Upper lobe of left lung (tissue), 6 donors: ENCODE results near the gene BRAF. TPM values are rescaled to one million over a fixed set of nuclear protein-coding genes. Genes with fewer than 3 reads are reported as not detected.
"Not testable (repeated sequence)": the region's sequence is repeated elsewhere in the genome, so short reads cannot be mapped to it uniquely, and the experiment has no call there.

ENCODE experiments used
- ATAC-seq, 2 donors: fragments of 200-7000 bp; cut with Tn5 transposase; one replicate each; pipeline ENCODE4 v1.9.1; 2022; ENCODE audit warnings: mild to moderate bottlenecking in 2 of 2, moderate library complexity in 2 of 2; ENCODE audit not compliant: low FRiP score in 2 of 2
- DNase-seq, 2 donors: peaks; one replicate each; pipeline ENCODE4 v3.0.0-alpha.2; 2019 to 2020
- H3K27ac ChIP-seq, 4 donors: fragments of 200-600 bp; sonication (generic); one replicate each; pipeline ENCODE4 v1.5.1; 2016 to 2019
- H3K27me3 ChIP-seq, 4 donors: fragments of 200-600 bp; sonication (generic); one replicate each; pipeline ENCODE4 v1.5.1; 2017 to 2019
- H3K36me3 ChIP-seq, 4 donors: fragments of 200-600 bp; sonication (generic); one replicate each; pipeline ENCODE4 v1.5.1; 2016 to 2019
- H3K4me1 ChIP-seq, 4 donors: fragments of 200-600 bp; sonication (generic); one replicate each; pipeline ENCODE4 v1.5.1; 2018 to 2019
- H3K4me3 ChIP-seq, 4 donors: fragments of 200-600 bp; sonication (generic); one replicate each; pipeline ENCODE4 v1.5.1; 2017 to 2019; ENCODE audit warnings: mild to moderate bottlenecking in 2 of 4, moderate library complexity in 1 of 4
- H3K9me3 ChIP-seq, 4 donors: fragments of 200-600 bp; sonication (generic); one replicate each; pipeline ENCODE4 v1.5.1; 2018 to 2019
- CTCF ChIP-seq, 6 experiments: fragments of 450-650 bp in 4 of 6; fragments of 200-600 bp in 2 of 6; sonication (generic) in 2 of 6; IDR thresholded peaks; one replicate each; pipeline ENCODE4 v1.5.1; 2016 to 2019; ENCODE audit warnings: antibody characterized with exemption in 6 of 6
- EP300 ChIP-seq, 4 donors: sonication (generic); formaldehyde crosslinking; IDR thresholded peaks; one replicate each; pipeline ENCODE4 v1.5.1; 2017; ENCODE audit warnings: antibody characterized with exemption in 4 of 4, control low read depth in 2 of 4
- POLR2A ChIP-seq, 4 donors: fragments of 450-650 bp; IDR thresholded peaks; one replicate each; pipeline ENCODE4 v1.5.1; 2016 to 2017; ENCODE audit warnings: antibody characterized with exemption in 4 of 4, mild to moderate bottlenecking in 2 of 4
- POLR2AphosphoS5 ChIP-seq, 2 donors: sonication (generic); formaldehyde crosslinking; IDR thresholded peaks; one replicate each; pipeline ENCODE4 v1.5.1; 2017; ENCODE audit warnings: antibody characterized with exemption in 2 of 2
- WGBS, 2 donors: methylation state at CpG; one replicate each; pipeline ENCODE4 v1.1.5; 2017 to 2018; 5-methylcytosine and 5-hydroxymethylcytosine counted together
- total RNA-seq, 6 donors: library from RNA; depleted of rRNA in 4 of 6; stranded (reverse); fragments of >200 nt in 4 of 6; gene quantifications; one replicate each; pipeline versions ENCODE4 v1.1.0 to v1.2.1, GENCODE V29; 2016 to 2021
- donor health status: DM: no; HTN: no; CAD: no; lungs with moderate emphysema.
- donor health status: DM: no; HTN: yes; CAD: no; lungs with severe emphysema.

BRAF gene
- total RNA-seq, 6 donors from 2014 or later: 31.1 to 106 (median 46.0) TPM

- WGBS, 2 donors: 64 to 73% methylated on average over 5 of the region's 5 CpGs
- Histone ChIP-seq H3K27ac (no peak overlapping the region), H3K4me3 (no peak overlapping the region), H3K4me1 (no peaks in the 10 kb centered on the region), H3K27me3 (no peaks in the 10 kb centered on the region), H3K9me3 (no peaks in the 10 kb centered on the region), H3K36me3 (no peaks in the 10 kb centered on the region)
- DNase-seq (no peak), ATAC-seq (no peak)
- no peak for TF ChIP-seq POLR2A (IDR thresholded peaks at IDR 0.05)
- no peak for TF ChIP-seq EP300 (IDR thresholded peaks at IDR 0.05)
- no peak for TF ChIP-seq CTCF (IDR thresholded peaks at IDR 0.05)
- TF ChIP-seq POLR2AphosphoS5 (IDR thresholded peaks at IDR 0.05): no peak
Measured at GRCh38 chr7:140966561-140967233, 42.0 kb upstream of the BRAF start.

GRCh38 chr7:140961117-140961516 lies 36.4 kb upstream of the BRAF start:
- Histone ChIP-seq H3K9me3 (no peaks in the 10 kb centered on the region), H3K4me1 (no peaks in the 10 kb centered on the region), H3K4me3 (no peak overlapping the region), H3K27ac (no peak overlapping the region), H3K36me3 (no peaks in the 10 kb centered on the region), H3K27me3 (no peaks in the 10 kb centered on the region)
- WGBS, 2 donors: 94 to 98% methylated on average over 4 of the region's 4 CpGs
- TF ChIP-seq POLR2A (IDR thresholded peaks at IDR 0.05) (no peak), CTCF (IDR thresholded peaks at IDR 0.05) (no peak)
- ATAC-seq (no peak), DNase-seq (no peak)

GRCh38 chr7:140956997-140957396 lies 32.3 kb upstream of the BRAF start:
- H3K36me3 ChIP-seq: not testable (repeated sequence)
- WGBS, 2 donors: 88 to 96% methylated on average over 1 to 25 of the region's 25 CpGs

GRCh38 chr7:140945940-140946339 lies 21.2 kb upstream of the BRAF start:
- H3K27ac ChIP-seq: no peak overlapping the region
- H3K27me3 ChIP-seq: no peaks in the 10 kb centered on the region
- no peaks in the 10 kb centered on the region for H3K36me3 ChIP-seq
- DNase-seq: no peak
- TF ChIP-seq CTCF (IDR thresholded peaks at IDR 0.05) (no peak), EP300 (IDR thresholded peaks at IDR 0.05) (no peak), POLR2A (IDR thresholded peaks at IDR 0.05) (no peak), POLR2AphosphoS5 (IDR thresholded peaks at IDR 0.05) (no peak)
- H3K4me1 ChIP-seq: no peaks in the 10 kb centered on the region
- no peak for ATAC-seq
- H3K9me3 ChIP-seq: no peaks in the 10 kb centered on the region
- WGBS, 2 donors: 52 to 68% methylated on average over 2 of the region's 2 CpGs
- no peak overlapping the region for H3K4me3 ChIP-seq

More at GRCh38 chr7:140956997-140957396, 32.3 kb upstream of the BRAF start:
- not testable (repeated sequence) for H3K4me1 ChIP-seq, H3K4me3 ChIP-seq, H3K27me3 ChIP-seq, ATAC-seq, H3K27ac ChIP-seq, H3K9me3 ChIP-seq
- DNase-seq: peak in 1 of 2 donors; percentile 72

- ATAC-seq, H3K36me3 ChIP-seq, H3K9me3 ChIP-seq, H3K4me1 ChIP-seq, H3K27ac ChIP-seq, H3K4me3 ChIP-seq, H3K27me3 ChIP-seq, DNase-seq: not testable (repeated sequence)
- 85 to 99% methylated on average over 5 of the region's 5 CpGs for WGBS, 2 donors
Measured at GRCh38 chr7:140942242-140942641, 17.5 kb upstream of the BRAF start.

- no peak overlapping the region for H3K27ac ChIP-seq
- no peaks in the 10 kb centered on the region for H3K9me3 ChIP-seq
- DNase-seq (no peak), ATAC-seq (no peak)
- WGBS, 2 donors: 94 to 95% methylated on average over 1 of the region's 1 CpG
- no peaks in the 10 kb centered on the region for H3K4me1 ChIP-seq
- H3K4me3 ChIP-seq: no peak overlapping the region
- no peaks in the 10 kb centered on the region for H3K36me3 ChIP-seq
- no peaks in the 10 kb centered on the region for H3K27me3 ChIP-seq
- TF ChIP-seq POLR2AphosphoS5 (IDR thresholded peaks at IDR 0.05): no peak
- TF ChIP-seq EP300 (IDR thresholded peaks at IDR 0.05): no peak
- TF ChIP-seq POLR2A (IDR thresholded peaks at IDR 0.05): no peak
- no peak for TF ChIP-seq CTCF (IDR thresholded peaks at IDR 0.05)
Measured at GRCh38 chr7:140940898-140941297, 16.2 kb upstream of the BRAF start.
